Measurements from ENCODE around the gene RASL11B. TPM values are rescaled to one million over a fixed set of nuclear protein-coding genes. Genes with fewer than 3 reads are reported as not detected.
"Not testable (repeated sequence)": the region's sequence is repeated elsewhere in the genome, so short reads cannot be mapped to it uniquely, and the experiment has no call there.

RASL11B gene, protein sequence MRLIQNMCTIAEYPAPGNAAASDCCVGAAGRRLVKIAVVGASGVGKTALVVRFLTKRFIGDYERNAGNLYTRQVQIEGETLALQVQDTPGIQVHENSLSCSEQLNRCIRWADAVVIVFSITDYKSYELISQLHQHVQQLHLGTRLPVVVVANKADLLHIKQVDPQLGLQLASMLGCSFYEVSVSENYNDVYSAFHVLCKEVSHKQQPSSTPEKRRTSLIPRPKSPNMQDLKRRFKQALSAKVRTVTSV
- total RNA-seq, result 2.0 and 2.2 TPM in 2 replicates

- Mint-ChIP-seq H3K4me3 (peak within 1 kb of the TSS; percentile 85), H3K4me1 (peaks cover 11% of the 10 kb centered on the region), H3K27ac (peak within 1 kb of the TSS; percentile 39), H3K9me3 (no peaks in the 10 kb centered on the region), H3K27me3 (peaks cover 42% of the 10 kb centered on the region), H3K36me3 (ENCODE audit: low read depth) (no peaks in the 10 kb centered on the region)
- intact Hi-C loops (cut with micrococcal nuclease), result loop anchor here (5.0 to 10.0 kb wide), 2 partner anchors 140 to 1203 kb away; partner anchors contain the start of gene CHIC2
- DNase-seq, result peak; percentile 96
These were observed at the start of gene RASL11B for GRCh38 chr4:52861879-52862616. Gene RASL11B (plus strand): TSS chr4:52862317. CDS start chr4:52862508, 191 bp downstream.

GRCh38 chr4:52813546-52813945, 48.6 kb upstream of the RASL11B start:
- Mint-ChIP-seq H3K4me1 (no peaks in the 10 kb centered on the region), H3K4me3 (no peak overlapping the region), H3K27me3 (no peaks in the 10 kb centered on the region), H3K9me3 (peaks cover 11% of the 10 kb centered on the region), H3K27ac (no peak overlapping the region), H3K36me3 (ENCODE audit: low read depth) (no peaks in the 10 kb centered on the region)
- intact Hi-C loops (cut with micrococcal nuclease), result no loop called here
- DNase-seq, result no peak

GRCh38 chr4:52822583-52822971, 39.5 kb upstream of the RASL11B start:
- peaks cover 13% of the 10 kb centered on the region for H3K9me3 Mint-ChIP-seq
- H3K27ac Mint-ChIP-seq, result no peak overlapping the region
- H3K4me1 Mint-ChIP-seq, result peaks cover 20% of the 10 kb centered on the region
- intact Hi-C loops (cut with micrococcal nuclease), result no loop called here
- H3K27me3 Mint-ChIP-seq, result no peaks in the 10 kb centered on the region
- no peak for DNase-seq
- H3K4me3 Mint-ChIP-seq, result no peak overlapping the region
- H3K36me3 Mint-ChIP-seq (ENCODE audit: low read depth), result no peaks in the 10 kb centered on the region

- peak overlapping the region; percentile 29 for H3K4me3 Mint-ChIP-seq
- peak overlapping the region; percentile 53 for H3K27ac Mint-ChIP-seq
- H3K27me3 Mint-ChIP-seq, result no peaks in the 10 kb centered on the region
- H3K9me3 Mint-ChIP-seq, result peaks cover 13% of the 10 kb centered on the region
- intact Hi-C loops (cut with micrococcal nuclease), result no loop called here
- no peak for DNase-seq
- peaks cover 20% of the 10 kb centered on the region for H3K4me1 Mint-ChIP-seq
- no peaks in the 10 kb centered on the region for H3K36me3 Mint-ChIP-seq (ENCODE audit: low read depth)
These were observed 39.0 kb upstream of the RASL11B start for GRCh38 chr4:52822972-52823701.

GRCh38 chr4:52823702-52824092, 38.4 kb upstream of the RASL11B start:
- H3K36me3 Mint-ChIP-seq (ENCODE audit: low read depth), result no peaks in the 10 kb centered on the region
- no peak for DNase-seq
- no peak overlapping the region for H3K4me3 Mint-ChIP-seq
- peaks cover 20% of the 10 kb centered on the region for H3K4me1 Mint-ChIP-seq
- peak overlapping the region; percentile 46 for H3K27ac Mint-ChIP-seq
- H3K9me3 Mint-ChIP-seq, result peaks cover 13% of the 10 kb centered on the region
- no peaks in the 10 kb centered on the region for H3K27me3 Mint-ChIP-seq
- intact Hi-C loops (cut with micrococcal nuclease), result no loop called here

- Mint-ChIP-seq H3K27me3 (no peaks in the 10 kb centered on the region), H3K4me1 (peaks cover 20% of the 10 kb centered on the region), H3K36me3 (ENCODE audit: low read depth) (no peaks in the 10 kb centered on the region), H3K4me3 (no peak overlapping the region), H3K9me3 (peaks cover 13% of the 10 kb centered on the region), H3K27ac (peak overlapping the region; percentile 9)
- no peak for DNase-seq
- intact Hi-C loops (cut with micrococcal nuclease), result no loop called here
These were observed 37.9 kb upstream of the RASL11B start for GRCh38 chr4:52824270-52824602.

DNA sequence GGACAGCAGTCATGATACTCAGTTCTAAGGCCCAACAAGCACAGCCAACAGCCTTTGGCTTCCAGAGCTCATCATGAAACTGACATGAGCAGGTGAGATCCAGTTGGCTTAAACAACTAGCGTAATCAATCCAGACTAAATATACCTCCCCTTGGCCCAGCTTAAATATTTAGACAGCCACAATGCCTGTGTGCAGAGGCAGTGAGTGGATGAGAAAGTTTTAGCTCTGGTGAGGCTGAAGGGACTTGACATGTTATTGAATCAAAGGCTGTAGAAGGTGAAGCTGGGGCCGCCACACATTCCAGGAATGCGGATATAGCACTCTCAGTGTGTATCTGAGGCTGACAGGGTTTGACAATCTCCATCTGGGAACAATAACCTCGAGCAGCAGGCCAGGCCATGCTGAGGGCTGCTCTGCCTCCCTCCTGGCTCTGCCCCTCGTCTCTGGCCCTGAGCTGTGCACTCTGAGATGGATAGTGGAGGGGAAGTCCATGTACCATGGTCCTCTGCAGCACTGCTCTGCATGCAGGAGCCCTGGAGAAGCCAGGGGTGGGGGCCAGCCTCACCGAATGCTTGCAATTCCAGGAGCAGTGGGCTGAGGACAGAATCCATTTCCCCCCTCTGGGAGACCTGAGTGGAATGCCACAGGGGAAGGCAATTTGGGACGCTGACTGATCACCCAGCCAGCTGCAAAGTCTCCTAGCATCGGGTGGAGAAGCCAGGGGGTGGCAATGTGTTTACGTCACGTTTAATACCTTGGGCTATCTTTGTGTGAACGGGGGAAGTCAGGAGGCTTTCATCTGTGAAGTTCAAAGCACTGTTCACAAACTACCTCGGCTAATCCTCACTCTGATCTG, 37.3 kb upstream of the RASL11B start:
- Mint-ChIP-seq H3K27me3 (no peaks in the 10 kb centered on the region), H3K9me3 (peaks cover 13% of the 10 kb centered on the region)

DNA sequence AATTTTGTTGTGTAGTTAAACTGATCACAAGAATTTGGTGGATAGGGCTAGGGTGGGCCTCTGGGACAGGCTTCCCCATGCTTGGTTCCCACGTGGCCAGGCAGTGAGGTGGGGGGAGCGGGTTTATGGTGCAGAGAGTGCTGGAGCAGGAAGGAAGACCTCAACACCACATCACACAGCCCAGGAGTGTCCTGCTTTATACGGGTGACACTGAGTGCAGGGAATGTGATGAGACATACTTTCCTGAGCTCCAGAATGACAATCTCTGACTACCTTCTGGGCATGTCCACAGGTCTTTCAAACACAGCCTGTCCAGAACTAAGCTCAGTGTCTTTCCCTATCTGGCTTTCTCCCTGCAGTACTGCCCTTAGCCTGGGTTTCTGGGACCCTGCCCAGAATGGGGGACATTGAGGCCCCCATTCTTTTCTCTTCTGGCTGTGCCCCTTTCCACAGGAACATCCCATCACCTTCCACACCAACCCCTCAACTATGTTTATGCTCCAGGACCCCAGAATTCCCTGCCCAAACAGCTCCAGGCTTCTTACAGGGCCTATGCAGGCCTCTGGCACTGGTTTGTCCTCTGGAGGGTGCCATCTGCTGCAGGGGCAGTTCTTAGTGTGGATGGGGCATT, 36.5 kb upstream of the RASL11B start:
- Mint-ChIP-seq H3K4me3 (no peak overlapping the region), H3K9me3 (peaks cover 13% of the 10 kb centered on the region), H3K27ac (no peak overlapping the region), H3K4me1 (peaks cover 20% of the 10 kb centered on the region), H3K27me3 (no peaks in the 10 kb centered on the region), H3K36me3 (ENCODE audit: low read depth) (no peaks in the 10 kb centered on the region)
- DNase-seq, result no peak
- intact Hi-C loops (cut with micrococcal nuclease), result no loop called here

More for the DNA sequence above, 37.3 kb upstream of the RASL11B start:
- Mint-ChIP-seq H3K4me3 (no peak overlapping the region), H3K27ac (no peak overlapping the region), H3K4me1 (peaks cover 20% of the 10 kb centered on the region), H3K36me3 (ENCODE audit: low read depth) (no peaks in the 10 kb centered on the region)
- intact Hi-C loops (cut with micrococcal nuclease), result no loop called here
- no peak for DNase-seq

GRCh38 chr4:52833941-52834525, 28.1 kb upstream of the RASL11B start:
- intact Hi-C loops (cut with micrococcal nuclease), result no loop called here
- H3K27ac Mint-ChIP-seq, result no peak overlapping the region
- H3K36me3 Mint-ChIP-seq (ENCODE audit: low read depth), result no peaks in the 10 kb centered on the region

DNA sequence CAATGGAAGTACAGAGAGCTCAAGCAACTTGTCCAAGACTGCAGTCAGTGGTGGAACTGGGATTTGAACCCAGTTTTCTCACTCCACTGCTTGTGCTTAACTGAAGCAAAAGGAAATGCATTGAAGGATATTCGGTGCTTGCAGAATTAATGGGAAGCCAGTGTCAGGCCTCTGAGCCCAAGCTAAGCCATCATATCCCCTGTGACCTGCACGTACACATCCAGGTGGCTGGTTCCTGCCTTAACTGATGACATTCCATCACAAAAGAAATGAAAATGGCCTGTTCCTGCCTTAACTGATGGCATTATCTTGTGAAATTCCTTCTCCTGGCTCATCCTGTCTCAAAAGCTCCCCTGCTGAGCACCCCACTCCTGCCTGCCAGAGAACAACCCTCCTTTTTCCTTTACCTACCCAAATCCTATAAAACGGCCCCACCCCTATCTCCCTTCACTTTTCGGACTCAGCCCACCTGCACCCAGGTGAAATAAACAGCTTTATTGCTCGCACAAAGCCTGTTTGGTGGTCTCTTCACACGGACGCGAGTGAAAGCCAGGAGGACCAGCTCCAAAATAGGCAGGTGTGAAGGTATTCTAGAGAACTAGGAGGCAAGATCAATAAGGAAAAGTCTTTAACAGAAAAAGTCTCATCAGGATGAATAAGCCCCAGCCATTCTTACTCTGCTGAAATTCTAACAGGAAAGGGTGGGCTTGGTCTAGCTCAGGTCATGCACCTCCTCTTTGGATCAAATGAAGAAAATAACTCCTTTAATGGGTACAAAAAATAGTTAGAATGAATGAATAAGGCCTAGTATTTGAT, 27.3 kb upstream of the RASL11B start:
- H3K9me3 Mint-ChIP-seq; H3K4me1 Mint-ChIP-seq; H3K27me3 Mint-ChIP-seq; H3K4me3 Mint-ChIP-seq; intact Hi-C loops (cut with micrococcal nuclease); DNase-seq; H3K36me3 Mint-ChIP-seq (ENCODE audit: low read depth); H3K27ac Mint-ChIP-seq: not testable (repeated sequence)

More at GRCh38 chr4:52833941-52834525, 28.1 kb upstream of the RASL11B start:
- Mint-ChIP-seq H3K9me3 (peaks cover 6% of the 10 kb centered on the region), H3K27me3 (peaks cover 3% of the 10 kb centered on the region), H3K4me1 (no peaks in the 10 kb centered on the region), H3K4me3 (no peak overlapping the region)
- DNase-seq, result no peak

- H3K36me3 Mint-ChIP-seq (ENCODE audit: low read depth), result no peaks in the 10 kb centered on the region
- no peak for DNase-seq
- H3K4me3 Mint-ChIP-seq, result no peak overlapping the region
- no peaks in the 10 kb centered on the region for H3K4me1 Mint-ChIP-seq
- peaks cover 3% of the 10 kb centered on the region for H3K27me3 Mint-ChIP-seq
- no peak overlapping the region for H3K27ac Mint-ChIP-seq
- peaks cover 6% of the 10 kb centered on the region for H3K9me3 Mint-ChIP-seq
- intact Hi-C loops (cut with micrococcal nuclease), result no loop called here
These were observed 26.0 kb upstream of the RASL11B start for GRCh38 chr4:52836120-52836519.

DNA sequence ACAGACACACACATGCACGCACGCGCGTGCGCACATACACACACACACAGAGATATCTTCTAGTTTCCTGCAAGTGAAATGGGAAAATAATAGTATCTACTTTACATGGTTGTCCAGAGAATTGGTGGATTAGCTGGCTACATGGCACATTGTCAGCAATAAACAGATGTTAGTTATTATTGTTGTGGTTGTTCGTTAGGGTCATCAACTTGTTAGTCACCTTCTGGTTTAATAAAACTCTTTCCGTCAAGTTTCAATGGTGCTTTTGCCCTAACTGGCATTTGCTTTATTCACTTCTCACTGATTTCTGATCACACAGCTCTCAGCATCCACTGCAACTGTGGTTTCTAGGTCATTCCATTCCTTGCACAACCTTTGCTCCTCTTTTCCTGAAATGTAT, 25.4 kb upstream of the RASL11B start:
- no peaks in the 10 kb centered on the region for H3K4me1 Mint-ChIP-seq
- H3K27me3 Mint-ChIP-seq, result peaks cover 3% of the 10 kb centered on the region
- peaks cover 6% of the 10 kb centered on the region for H3K9me3 Mint-ChIP-seq
- DNase-seq, result no peak
- intact Hi-C loops (cut with micrococcal nuclease), result no loop called here
- H3K4me3 Mint-ChIP-seq, result no peak overlapping the region
- H3K27ac Mint-ChIP-seq, result no peak overlapping the region
- no peaks in the 10 kb centered on the region for H3K36me3 Mint-ChIP-seq (ENCODE audit: low read depth)

All from activated CD4-positive, alpha-beta T cell treated with anti-CD3 and anti-CD28 coated beads, Interleukin-2, amount 10 ng/mL, durations not matched to agents 24 days and 14 days (primary cell).